Peyer's patch (tissue), 4 donors: ENCODE data around the gene SH2D1A.

ENCODE experiments used
- POLR2A ChIP-seq, 2 donors: fragments of 450-650 bp; IDR thresholded peaks; one replicate each; pipeline ENCODE4 v1.5.1; 2017; ENCODE audit warnings: antibody characterized with exemption in 2 of 2, mild to moderate bottlenecking in 2 of 2, moderate library complexity in 2 of 2
- TF ChIP-seq, protein P1 (sequence below), 6 experiments: fragments of 450-650 bp in 4 of 6; fragments of 200-600 bp in 2 of 6; sonication (generic) in 1 of 6; IDR thresholded peaks; one replicate each; pipeline ENCODE4 v1.5.1; 2017 to 2019; ENCODE audit warnings: antibody characterized with exemption in 6 of 6, mild to moderate bottlenecking in 3 of 6, moderate library complexity in 1 of 6

DNA sequence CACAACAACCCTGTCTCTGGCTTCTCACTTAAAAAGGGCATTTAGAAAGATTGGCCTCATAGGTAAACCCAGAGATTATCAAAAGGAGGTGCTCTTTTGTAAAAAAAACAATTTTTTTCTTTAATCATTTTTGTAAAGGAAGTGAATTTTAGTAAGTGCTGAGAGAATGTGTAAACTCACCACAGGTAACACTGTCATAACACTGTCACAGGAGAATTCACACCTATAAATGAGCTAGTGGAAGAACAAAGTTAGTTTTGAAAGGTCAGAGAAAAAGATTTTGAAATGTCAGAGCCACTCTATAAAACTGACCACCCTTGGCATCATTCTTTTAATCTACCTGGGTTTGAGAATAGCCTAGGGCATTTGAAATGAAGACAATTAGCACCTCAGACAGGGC, 3.3 kb upstream of the SH2D1A start:
- TF ChIP-seq, protein P1, sequence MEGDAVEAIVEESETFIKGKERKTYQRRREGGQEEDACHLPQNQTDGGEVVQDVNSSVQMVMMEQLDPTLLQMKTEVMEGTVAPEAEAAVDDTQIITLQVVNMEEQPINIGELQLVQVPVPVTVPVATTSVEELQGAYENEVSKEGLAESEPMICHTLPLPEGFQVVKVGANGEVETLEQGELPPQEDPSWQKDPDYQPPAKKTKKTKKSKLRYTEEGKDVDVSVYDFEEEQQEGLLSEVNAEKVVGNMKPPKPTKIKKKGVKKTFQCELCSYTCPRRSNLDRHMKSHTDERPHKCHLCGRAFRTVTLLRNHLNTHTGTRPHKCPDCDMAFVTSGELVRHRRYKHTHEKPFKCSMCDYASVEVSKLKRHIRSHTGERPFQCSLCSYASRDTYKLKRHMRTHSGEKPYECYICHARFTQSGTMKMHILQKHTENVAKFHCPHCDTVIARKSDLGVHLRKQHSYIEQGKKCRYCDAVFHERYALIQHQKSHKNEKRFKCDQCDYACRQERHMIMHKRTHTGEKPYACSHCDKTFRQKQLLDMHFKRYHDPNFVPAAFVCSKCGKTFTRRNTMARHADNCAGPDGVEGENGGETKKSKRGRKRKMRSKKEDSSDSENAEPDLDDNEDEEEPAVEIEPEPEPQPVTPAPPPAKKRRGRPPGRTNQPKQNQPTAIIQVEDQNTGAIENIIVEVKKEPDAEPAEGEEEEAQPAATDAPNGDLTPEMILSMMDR (IDR thresholded peaks at IDR 0.05): no peak
- no peak for TF ChIP-seq POLR2A (IDR thresholded peaks at IDR 0.05)
